Suprapubic skin (tissue), 4 donors: ENCODE results near the gene ATG2A. TPM values are rescaled to one million over a fixed set of nuclear protein-coding genes. Genes with fewer than 3 reads are reported as not detected.

Experiments
- DNase-seq, 2 donors: peaks; one replicate each; pipeline ENCODE4 v3.0.0-alpha.2; 2019; ENCODE audit warnings: low spot score in 2 of 2
- H3K27ac ChIP-seq: fragments of 200-600 bp; sonication (generic); one replicate; pipeline ENCODE4 v1.5.1; 2019
- H3K27me3 ChIP-seq: fragments of 200-600 bp; sonication (generic); one replicate; pipeline ENCODE4 v1.5.1; 2019
- H3K36me3 ChIP-seq: fragments of 200-600 bp; sonication (generic); one replicate; pipeline ENCODE4 v1.5.1; 2019
- H3K4me1 ChIP-seq: fragments of 200-600 bp; sonication (generic); one replicate; pipeline ENCODE4 v1.5.1; 2019
- H3K4me3 ChIP-seq: fragments of 200-600 bp; sonication (generic); one replicate; pipeline ENCODE4 v1.5.1; 2019; ENCODE audit warnings: mild to moderate bottlenecking
- H3K9me3 ChIP-seq: fragments of 200-600 bp; sonication (generic); one replicate; pipeline ENCODE4 v1.5.1; 2019
- EP300 ChIP-seq: sonication (generic); formaldehyde crosslinking; IDR thresholded peaks from one replicate; pipeline ENCODE4 v1.6.1; 2017; ENCODE audit warnings: antibody characterized with exemption
- POLR2A ChIP-seq, 2 donors: fragments of 450-650 bp; IDR thresholded peaks; one replicate each; pipeline ENCODE4 v1.6.1; 2017; ENCODE audit warnings: antibody characterized with exemption in 2 of 2, mild to moderate bottlenecking in 2 of 2, moderate library complexity in 2 of 2
- POLR2AphosphoS5 ChIP-seq, 3 donors: sonication (generic); formaldehyde crosslinking; IDR thresholded peaks; one replicate each; pipeline ENCODE4 v1.6.1; 2017; ENCODE audit warnings: antibody characterized with exemption in 3 of 3
- WGBS: methylation state at CpG from one replicate; pipeline ENCODE4 v1.1.5; 2018; 5-methylcytosine and 5-hydroxymethylcytosine counted together
- total RNA-seq, 4 donors: library from RNA; depleted of rRNA; stranded (reverse); fragments of >200 nt; gene quantifications; one replicate each; pipeline ENCODE4 v1.1.0, GENCODE V29; 2016
- TF ChIP-seq, protein P1 (sequence below), 2 donors: fragments of 200-600 bp in 1 of 2; fragments of 450-650 bp in 1 of 2; sonication (generic) in 1 of 2; IDR thresholded peaks; one replicate each; pipeline ENCODE4 v1.5.1; 2016 to 2019; ENCODE audit warnings: antibody characterized with exemption in 2 of 2, mild to moderate bottlenecking in 1 of 2, moderate library complexity in 1 of 2

Gene ATG2A
- total RNA-seq, 4 donors from 2014 or later = 69.5 to 82.2 (median 76.0) TPM

DNA sequence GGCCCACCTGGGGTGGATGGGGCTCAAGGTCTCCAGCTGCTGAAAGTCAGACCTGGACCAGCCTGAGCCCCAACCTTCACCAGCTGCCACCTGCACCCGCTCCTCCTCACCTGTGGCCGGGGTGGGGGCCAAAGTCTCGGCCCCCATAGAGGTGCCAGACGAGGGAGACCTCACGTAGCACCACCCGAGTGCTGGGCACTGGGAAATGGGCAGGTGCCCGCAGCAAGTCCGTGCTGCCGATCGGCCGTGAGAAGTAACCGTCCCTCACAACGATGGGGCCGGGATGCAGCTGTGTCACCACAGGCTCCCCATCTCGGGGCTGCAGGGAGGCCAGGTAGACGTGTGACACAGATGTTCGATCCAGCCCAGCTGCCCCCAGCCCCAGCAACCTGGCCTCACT is 16.2 kb downstream of the ATG2A start:
- TF ChIP-seq EP300 = no peak
- TF ChIP-seq, protein P1, sequence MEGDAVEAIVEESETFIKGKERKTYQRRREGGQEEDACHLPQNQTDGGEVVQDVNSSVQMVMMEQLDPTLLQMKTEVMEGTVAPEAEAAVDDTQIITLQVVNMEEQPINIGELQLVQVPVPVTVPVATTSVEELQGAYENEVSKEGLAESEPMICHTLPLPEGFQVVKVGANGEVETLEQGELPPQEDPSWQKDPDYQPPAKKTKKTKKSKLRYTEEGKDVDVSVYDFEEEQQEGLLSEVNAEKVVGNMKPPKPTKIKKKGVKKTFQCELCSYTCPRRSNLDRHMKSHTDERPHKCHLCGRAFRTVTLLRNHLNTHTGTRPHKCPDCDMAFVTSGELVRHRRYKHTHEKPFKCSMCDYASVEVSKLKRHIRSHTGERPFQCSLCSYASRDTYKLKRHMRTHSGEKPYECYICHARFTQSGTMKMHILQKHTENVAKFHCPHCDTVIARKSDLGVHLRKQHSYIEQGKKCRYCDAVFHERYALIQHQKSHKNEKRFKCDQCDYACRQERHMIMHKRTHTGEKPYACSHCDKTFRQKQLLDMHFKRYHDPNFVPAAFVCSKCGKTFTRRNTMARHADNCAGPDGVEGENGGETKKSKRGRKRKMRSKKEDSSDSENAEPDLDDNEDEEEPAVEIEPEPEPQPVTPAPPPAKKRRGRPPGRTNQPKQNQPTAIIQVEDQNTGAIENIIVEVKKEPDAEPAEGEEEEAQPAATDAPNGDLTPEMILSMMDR (IDR thresholded peaks at IDR 0.05) = no peak
- 93% methylated on average over 13 of the region's 17 CpGs for WGBS
- Histone ChIP-seq H3K4me1 (no peaks in the 10 kb centered on the region), H3K9me3 (no peaks in the 10 kb centered on the region), H3K27me3 (no peaks in the 10 kb centered on the region), H3K4me3 (no peak overlapping the region), H3K36me3 (peaks cover 95% of the 10 kb centered on the region), H3K27ac (no peak overlapping the region)
- DNase-seq = no peak

DNA sequence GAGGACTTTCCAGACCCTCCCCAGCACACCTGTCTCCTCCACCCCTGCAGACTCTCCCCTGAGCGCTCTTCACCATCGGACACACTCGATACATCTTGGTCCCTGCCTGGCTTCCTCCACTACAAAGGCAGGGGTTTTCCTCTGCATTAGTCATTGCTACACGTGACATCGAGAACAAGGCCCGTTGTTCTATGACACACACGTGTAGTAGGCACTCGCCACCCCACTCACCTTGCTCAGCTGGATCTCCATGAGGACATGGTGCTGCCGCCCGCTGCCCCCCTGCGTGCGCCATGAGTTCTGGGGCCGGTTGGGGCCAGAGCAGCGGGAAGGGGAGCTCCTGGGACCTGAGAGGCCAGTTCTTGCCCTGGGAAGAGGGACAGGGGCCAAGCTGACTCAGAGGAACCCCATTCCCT is 16.7 kb downstream of the ATG2A start:
- WGBS = 77% methylated on average over 14 of the region's 14 CpGs
- TF ChIP-seq POLR2A (IDR thresholded peaks at IDR 0.05) = no peak
- TF ChIP-seq POLR2AphosphoS5 (IDR thresholded peaks at IDR 0.05) = no peak
- TF ChIP-seq, protein P1 (IDR thresholded peaks at IDR 0.05) = no peak
- TF ChIP-seq EP300 = no peak
- Histone ChIP-seq H3K27ac (no peak overlapping the region), H3K9me3 (no peaks in the 10 kb centered on the region), H3K36me3 (peaks cover 95% of the 10 kb centered on the region), H3K27me3 (no peaks in the 10 kb centered on the region), H3K4me3 (no peak overlapping the region), H3K4me1 (no peaks in the 10 kb centered on the region)
- no peak for DNase-seq

DNA sequence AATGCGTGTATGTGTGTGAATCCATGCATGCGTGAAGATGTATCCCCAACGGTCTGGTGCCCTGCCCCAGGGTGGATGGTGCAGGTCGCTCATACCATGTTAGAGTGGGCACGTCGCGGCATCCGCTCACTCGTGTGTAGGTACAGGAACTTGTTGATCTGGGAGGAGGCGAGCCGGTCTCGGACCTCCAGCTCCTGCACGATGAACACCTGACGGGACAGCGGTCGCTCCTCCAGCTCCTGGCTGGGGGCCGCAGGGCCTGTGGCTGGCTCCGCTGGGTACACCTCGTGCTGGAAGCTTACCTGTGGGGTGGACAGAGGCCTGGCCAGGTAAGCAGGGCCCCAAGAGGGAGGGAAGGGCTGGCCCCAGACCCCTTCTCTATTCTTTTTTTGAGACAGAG is 18.5 kb downstream of the ATG2A start:
- H3K4me3 ChIP-seq = no peak overlapping the region
- no peaks in the 10 kb centered on the region for H3K27me3 ChIP-seq
- peaks cover 6% of the 10 kb centered on the region for H3K4me1 ChIP-seq
- no peak for TF ChIP-seq POLR2AphosphoS5 (IDR thresholded peaks at IDR 0.05)
- TF ChIP-seq EP300 = no peak
- TF ChIP-seq, protein P1 (IDR thresholded peaks at IDR 0.05) = no peak
- TF ChIP-seq POLR2A (IDR thresholded peaks at IDR 0.05) = no peak
- H3K36me3 ChIP-seq = peaks cover 88% of the 10 kb centered on the region
- 93% methylated on average over 9 of the region's 19 CpGs for WGBS
- no peaks in the 10 kb centered on the region for H3K9me3 ChIP-seq
- H3K27ac ChIP-seq = no peak overlapping the region
- no peak for DNase-seq

DNA sequence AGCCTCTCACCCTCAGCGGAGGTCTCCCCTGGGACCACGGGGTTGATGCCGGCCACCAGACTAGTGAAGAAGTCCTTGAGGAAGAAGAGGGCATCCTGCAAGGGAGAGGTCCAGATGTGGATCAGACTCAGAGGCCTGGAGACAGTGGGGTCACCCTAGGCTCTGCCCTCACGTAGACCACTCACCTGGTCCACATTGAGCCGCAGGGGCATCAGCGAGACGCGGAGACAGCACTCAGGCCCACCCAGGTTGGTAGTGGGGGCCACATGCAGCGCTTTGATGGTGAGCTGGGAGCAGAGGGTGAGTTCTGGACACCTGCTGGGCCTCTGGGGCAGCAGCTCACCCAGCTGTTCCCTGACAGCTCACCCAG is 18.9 kb downstream of the ATG2A start:
- TF ChIP-seq POLR2AphosphoS5 (IDR thresholded peaks at IDR 0.05) (no peak), POLR2A (IDR thresholded peaks at IDR 0.05) (no peak), EP300 (no peak)
- TF ChIP-seq, protein P1 (IDR thresholded peaks at IDR 0.05) = no peak
- Histone ChIP-seq H3K27ac (no peak overlapping the region), H3K36me3 (peaks cover 83% of the 10 kb centered on the region), H3K4me1 (peaks cover 6% of the 10 kb centered on the region), H3K4me3 (no peak overlapping the region), H3K9me3 (no peaks in the 10 kb centered on the region), H3K27me3 (no peaks in the 10 kb centered on the region)
- 94% methylated on average over 6 of the region's 9 CpGs for WGBS
- DNase-seq = no peak

DNA sequence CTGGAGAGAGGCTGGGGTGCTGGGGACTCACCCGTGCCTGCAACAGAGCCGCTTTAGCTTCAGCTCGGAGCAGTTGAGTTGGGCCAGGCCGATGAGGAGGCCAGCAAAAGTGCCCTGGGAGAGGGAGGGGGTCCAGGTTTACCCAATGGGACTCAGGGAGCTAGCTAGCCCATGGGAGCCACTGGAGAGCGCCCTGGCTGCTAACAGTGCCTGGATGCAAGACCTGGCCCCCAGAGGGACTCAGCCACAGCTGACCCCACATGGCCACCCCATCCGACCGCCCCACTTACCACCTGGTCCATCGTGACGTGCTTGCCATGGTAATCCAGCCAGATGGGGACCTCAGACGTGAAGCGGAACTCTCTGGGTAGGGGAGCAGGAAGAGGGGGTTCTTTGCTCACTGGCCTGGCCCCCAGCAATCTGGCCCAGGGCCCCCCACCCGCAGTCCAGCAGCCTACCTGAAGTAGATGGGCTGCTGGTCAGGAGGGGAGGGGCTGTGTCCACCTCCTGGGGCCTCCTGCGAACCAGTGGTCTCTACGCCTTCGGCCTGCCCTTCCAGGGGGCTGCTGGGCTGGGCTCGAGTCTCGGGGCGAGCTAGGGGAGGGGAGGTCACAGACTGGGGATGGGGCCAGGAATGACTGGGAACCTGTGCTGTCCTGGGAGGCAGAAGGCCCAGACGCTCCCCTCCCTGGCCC is 19.5 kb downstream of the ATG2A start:
- TF ChIP-seq POLR2A (IDR thresholded peaks at IDR 0.05) = no peak
- TF ChIP-seq, protein P1 (IDR thresholded peaks at IDR 0.05) = no peak
- Histone ChIP-seq H3K9me3 (no peaks in the 10 kb centered on the region), H3K4me1 (peaks cover 6% of the 10 kb centered on the region), H3K27ac (no peak overlapping the region), H3K4me3 (no peak overlapping the region), H3K27me3 (no peaks in the 10 kb centered on the region), H3K36me3 (peaks cover 78% of the 10 kb centered on the region)
- no peak for DNase-seq
- WGBS = 100% methylated on average over 1 of the region's 19 CpGs
